8988T (cell line): ENCODE data around the gene GPX5.
"Not testable (repeated sequence)": the region's sequence is repeated elsewhere in the genome, so short reads cannot be mapped to it uniquely, and the experiment has no call there.

Experiments used
- DNase-seq: peaks from one replicate; pipeline ENCODE4 v3.0.0; 2011

GPX5 gene

DNA sequence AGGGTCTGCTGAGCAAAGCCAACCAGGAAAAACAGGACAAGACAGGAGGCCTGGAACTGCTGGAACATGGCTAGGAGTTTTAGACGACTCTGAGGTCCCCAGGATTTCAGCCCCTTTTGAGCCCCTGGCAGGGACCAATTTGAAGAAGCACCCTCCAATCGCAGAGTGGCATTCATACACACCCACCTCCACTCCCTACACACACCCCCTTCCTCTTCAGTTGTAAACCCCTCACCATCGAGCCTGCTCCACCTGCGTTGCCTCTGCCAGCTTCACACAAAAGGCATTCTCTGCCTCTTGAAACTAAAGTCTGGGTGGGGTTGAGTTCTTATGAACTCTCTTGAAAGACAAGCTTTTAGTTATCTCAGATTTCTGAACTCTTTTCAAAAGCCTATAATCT, 10.0 kb upstream of the GPX5 start, which contains the start of gene GPX6:
Gene GPX6 (minus strand): TSS at position 118 of the 400 bp plus-strand sequence. CDS start 50 bp downstream, at position 68.
- no peak for DNase-seq

DNA sequence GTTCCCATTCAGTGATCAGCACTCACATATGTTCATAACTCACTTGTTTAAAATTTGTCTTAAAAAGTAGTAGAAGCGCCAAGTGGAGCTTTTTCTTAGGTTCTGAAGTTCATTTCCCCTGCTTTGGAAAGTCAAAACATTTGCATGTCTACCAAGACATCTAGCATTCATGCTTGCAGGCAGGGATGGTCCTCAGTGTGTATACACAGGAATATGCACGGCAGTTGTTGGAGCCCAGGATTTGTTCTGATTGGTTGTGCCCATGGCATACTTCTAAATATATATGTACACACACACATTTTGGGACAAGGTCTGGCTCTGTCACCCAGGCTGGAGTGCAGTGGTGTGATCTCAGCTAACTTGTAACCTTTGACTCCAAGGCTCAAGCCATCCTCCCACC, 7.7 kb upstream of the GPX5 start:
- no peak for DNase-seq

DNA sequence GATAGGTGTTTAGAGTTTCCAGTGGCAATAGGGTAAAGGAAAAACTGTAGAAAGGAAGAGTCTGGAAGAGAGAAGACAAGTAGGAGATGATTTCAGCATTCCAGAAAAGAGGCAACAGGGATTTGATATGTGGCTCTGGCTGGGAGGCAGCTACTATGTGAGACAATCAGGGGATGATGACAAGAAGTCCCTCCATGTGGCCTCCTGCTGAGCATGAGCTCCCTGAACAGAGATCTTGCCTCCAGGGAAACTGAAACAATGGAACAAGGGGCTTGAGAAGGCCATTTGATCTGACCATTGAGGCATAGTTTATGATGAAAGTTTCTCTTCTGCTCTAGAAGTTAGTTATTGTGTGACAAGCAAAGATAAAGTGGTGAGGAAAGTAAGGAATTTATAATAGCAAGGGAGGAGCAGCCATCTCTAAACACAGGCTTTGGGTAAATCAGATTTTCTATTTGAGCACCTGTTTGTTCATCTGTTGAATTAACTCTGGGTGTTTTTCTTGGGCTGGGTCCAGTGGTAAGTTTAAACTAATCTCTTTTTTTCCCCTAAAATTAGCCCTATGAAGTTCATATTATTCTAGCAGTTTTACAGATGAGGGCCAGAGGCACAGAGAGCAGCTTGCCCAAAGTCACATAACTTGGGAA, 3.0 kb upstream of the GPX5 start:
- DNase-seq = no peak

DNA sequence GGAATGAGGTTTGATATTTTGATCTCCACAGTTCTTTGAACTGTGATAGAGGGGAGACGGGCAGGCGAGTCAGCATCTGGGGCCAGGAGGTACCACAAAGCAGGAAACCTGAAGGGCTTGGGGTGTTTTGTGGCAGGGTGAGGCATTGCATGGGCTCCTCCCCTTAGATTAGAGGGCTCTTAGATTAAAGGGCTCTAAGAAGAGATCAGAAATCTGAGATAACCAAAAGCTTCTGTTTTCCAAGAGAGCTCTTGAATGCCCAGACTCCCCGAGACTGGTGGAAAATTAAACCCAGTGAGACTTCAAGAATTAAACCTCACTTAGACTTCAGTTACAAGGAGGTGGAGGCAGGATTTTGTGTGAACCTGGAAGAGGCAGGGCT, 2.4 kb upstream of the GPX5 start:
- no peak for DNase-seq

DNA sequence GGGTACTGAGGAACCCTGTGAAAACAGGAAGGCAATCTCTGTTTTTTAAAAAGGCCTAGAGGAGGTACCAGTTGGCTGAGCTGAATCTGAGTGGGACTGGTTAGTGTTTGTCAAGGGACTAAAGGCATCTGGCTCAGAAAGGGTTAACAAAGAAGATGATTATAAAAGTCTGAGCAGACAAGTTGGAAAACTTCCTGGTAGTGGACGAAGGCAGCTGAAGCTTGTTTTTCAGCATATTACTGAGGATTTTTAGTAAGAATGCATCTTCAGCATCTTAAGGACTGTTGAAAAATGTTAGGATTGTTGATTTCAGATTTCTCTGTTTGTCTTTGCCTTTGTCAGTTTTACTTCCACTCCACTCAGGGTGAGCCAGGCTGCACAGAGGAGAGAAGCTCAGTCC, 5.1 kb downstream of the GPX5 start:
- DNase-seq = no peak

DNA sequence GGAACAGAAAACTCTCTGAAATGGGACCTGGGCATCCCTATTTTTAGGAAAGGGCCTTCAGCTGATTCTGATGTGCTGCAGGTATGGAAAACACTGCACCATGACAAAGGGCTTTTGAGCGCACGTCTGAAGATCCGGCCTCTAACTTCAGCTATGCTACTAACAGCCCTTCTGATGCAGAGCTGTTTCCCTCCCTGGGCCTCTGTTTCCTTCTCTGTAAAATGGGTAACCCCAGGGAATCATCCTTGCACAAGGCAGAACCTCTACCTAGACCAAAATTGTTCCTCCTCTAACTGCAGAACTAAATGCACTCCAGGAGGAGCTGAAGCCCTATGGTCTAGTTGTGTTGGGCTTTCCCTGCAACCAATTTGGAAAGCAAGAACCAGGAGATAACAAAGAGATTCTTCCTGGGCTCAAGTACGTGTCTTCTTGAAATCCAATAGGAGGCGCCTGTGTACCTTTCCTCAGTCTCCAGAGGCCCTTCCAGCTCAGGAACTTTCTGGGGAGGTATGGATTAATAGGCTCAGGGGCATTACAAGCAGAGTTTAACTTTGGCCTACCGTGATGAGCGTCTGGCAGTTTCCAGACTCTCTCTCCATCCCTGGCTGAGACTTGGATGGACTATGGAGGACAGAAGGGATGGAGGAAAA, 5.9 kb downstream of the GPX5 start:
- DNase-seq = no peak

DNA sequence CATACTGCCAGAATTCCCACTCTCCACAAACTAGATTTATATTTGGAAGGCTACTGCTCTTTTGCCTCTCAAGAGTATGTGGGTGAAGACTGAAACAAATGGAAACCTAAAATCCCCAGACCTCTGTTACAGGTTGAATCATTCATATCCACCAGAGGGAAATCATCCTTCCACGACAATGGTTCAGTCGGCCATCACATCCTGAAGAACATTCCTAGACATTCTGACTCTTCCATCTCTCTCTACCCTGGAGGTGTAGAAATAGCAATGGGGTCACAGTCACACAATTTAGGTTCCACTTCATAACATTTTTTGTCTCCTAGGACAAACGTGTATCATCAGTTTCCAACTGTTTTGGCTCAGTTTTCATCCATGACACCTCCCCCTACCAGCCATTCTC, 8.6 kb downstream of the GPX5 start:
- no peak for DNase-seq

DNA sequence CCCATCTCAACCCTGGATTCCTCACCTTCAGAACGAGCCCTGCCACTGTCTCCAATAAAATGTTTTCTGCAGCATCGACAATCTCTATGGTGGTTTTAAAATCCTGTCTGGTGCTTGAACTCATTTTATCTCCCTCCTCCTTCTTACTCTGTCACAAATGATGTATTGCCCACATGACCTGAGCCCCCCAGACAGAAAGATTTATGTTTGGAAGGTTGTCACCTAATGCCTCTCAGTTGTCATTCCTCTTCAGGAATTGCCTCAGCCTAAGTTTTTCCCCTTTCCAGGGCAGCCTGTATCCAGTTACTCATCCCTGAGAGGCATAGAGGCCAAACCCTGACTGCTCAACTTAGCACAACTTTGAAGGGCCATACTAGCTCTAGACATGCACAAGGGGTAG, 9.2 kb downstream of the GPX5 start:
- no peak for DNase-seq

DNA sequence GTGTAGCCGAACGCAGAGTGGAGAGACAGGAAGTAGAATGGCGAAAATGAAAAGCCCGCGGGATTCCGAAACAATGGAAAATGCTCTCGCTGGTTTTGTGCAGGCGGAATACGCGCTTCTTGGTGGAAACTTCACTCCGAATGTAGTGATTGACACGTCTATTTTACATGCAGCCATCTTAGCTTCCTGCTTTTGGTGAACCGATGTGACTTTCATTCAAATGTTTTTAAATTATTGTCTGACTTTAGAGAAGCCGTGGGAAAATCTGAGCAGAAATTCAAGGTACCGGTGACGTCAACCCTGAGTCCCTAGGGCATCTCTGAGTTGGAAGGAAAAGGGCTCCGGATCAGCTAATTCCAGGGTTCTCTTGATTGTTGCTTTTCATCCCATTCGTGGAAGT, 11.4 kb downstream of the GPX5 start:
- DNase-seq = no peak

DNA sequence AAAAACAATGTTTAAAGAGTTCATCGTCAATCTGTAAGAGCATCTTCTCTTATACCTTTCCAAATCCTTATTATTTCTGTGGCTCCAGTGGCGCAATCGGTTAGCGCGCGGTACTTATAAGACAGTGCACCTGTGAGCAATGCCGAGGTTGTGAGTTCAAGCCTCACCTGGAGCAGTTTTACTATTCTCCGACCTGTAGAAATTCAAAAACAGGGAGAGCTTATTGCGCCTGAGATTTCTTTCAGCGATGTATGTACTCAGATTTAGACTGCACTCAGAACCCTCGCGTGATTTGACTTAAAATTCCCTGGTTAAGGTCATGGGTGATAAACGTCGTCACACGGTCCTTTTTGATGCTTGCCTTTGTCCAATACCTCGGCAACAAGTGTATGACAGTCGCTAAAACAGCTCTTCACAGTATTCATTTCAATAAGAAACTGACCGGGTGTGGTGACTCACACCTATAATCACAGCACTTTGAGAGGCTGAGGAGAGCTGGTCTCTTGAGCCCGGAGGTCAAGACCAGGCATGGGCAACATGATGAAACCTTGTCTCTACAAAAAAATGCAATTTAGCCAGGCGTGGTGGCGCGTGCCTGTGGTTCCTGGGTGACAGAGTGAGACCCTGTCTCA, 11.9 kb downstream of the GPX5 start:
- no peak for DNase-seq

DNA sequence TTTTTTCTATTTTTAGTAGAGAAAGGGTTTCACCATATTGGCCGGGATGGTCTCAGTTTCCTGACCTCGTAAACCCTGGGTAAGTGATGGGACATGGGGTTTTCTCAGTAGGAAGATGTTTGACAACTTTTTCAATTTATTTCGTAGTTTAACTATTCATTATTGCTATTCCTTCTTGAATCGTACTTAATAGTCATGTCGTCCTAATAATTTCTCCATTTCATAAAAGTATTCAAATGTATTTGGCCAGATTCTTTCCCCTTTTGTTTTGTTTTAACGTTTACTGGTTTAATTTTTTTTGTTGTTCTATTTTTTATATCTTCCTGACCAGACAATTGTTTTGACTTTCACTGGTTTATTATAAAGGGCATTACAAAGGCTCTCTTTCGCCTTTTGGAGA, 16.3 kb downstream of the GPX5 start:
- no peak for DNase-seq

DNA sequence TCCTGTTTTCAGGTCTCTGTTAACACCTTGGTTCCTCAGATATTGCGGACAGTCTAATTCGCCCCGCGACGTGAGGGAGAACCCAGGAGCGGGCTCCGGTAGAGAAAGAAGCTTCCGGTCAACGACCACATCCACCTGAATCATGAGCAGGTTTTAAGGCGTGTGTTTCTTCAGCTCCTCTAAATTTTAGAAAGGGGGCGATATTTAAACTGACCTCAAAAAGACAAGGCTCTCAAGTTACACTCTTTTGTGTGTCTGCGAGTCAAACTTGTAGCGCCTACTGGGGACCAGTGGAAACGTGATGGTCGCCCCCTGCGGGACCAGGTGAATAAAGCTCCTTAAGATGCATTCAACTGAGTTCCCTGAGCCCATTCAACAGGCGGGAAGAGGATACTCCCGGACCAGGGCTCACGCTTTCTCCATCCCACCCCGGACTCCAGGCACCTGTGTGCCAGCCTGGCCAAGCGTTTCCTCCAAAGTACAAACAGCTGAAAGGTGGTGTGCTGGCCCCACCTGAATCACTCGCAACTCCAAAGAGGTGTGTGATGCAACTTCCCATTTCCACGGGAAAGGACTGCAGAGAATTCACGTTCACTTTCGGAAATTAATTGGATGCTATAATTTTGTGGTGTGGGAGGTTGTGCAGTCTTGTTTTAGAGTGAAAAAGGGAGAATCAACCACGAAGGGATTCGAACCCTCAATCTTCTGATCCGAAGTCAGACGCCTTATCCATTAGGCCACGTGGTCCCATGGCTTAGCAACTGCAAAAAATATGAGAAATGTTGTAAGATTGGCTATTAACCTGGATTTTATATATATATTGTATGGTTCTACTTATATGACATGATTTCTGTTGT, 17.0 kb downstream of the GPX5 start:
- peak; percentile 59 for DNase-seq

DNA sequence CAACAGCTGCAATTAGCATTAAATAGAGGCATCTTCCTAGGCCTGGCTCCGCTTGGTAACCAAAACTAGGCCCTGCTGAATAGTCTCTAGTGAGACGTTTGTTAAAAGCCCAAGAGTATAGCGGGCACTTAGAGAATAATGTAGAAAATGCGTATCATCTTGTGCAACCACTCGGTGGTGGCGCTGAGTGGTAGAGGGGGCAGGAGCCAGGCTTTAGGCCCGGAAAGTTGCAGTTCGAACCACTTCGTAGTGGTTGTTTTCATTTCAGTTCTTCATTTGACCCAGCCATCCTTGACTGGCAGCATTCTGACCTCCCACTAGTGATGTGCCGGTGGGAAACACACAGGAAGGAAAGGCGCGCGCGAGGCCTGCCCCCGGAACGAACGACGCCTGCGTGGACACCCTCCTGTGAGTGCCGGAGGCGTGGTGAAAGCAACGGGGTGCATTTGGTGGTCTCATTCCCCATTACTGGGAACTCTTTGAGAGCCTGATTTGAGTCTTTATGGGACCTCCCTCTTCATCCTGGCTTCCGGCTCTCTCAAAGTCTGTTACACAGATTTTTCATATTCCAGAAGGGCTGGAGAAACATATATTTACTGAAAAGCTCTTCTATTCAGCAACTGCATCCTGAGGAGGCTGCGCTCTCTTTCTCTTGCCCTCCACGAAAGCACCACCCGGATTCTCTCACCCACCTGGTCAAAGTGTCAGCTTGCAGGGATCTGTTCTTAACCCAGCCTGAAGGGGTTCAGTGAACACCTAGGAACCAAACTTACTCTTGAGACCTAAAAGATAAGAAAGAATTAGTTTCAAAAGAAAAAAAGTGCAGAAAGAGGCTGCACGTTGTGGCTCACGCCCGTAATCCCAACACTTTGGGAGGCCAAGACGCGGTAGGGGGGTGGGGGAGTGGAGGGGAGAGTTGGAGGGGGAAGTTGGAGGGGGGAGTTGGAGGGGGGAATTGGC, 18.2 kb downstream of the GPX5 start:
- DNase-seq = no peak

DNA sequence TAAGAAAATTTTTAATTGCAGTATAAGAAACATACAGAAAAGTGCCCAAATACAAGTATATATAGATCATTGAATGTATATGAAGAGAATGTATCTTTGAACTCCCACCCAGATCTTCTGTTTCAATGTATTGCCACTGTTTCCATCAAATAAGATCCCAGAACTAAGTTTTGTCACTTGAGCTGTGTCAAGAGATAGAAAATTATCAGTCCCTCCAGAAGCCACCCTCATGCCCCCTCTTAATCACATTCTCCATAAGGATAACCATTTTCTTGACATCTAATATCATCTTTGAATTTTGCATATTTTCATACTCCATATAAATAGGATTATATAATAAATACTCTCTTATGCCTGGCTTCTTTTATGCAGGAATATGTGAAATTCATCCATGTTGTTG, 20.3 kb downstream of the GPX5 start:
- DNase-seq = no peak

DNA sequence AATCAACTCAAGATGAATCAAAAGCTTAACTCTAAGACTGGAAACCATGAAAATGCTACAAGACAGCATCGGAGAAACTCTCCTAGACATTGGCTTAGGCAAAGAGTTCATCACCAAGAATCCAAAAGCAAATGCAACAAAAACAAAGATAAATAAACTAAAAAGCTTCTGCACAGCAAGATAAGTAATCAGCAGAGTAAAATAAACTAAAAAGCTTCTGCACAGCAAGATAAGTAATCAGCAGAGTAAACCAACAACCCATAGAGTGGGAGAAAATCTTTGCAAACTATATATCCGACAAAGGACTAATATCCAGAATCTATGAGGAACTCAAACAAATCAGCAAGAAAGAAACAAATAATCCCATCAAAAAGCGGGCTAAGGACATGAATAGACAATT, 21.3 kb downstream of the GPX5 start:
- DNase-seq = not testable (repeated sequence)

DNA sequence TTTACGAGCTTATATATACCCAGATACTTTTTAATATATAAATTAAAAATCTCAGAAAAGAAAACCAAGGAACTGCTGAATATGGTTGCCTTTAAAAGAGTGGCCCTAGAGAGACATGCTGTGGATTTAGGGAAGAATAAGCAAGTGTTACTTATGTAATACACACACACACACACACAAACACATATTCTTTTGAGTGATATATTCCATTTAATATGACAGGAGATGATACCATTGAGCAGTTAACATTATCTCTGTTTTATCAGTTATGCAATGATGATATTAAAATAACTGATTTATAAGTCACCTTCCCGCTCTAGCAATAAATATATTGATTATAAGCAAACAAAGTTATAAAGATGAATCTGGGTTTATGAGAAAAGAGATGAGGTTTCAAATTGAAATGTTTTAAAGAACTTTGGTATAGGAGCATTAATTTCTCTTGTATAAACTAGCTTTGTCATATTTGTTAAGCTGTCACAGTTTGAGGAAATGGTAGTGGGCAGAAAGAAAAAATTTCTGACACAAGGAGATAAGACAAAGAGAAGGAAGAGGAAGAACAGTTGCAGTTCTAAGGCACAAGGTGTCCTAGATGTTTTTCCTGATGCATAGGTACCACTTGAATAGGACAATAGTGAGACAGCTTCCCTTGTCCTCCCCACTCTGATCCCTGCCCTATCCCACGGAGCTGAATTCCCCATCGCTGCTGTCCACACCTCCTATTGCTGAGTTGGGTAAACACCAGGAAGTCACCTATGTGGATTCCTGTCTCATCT, 26.4 kb downstream of the GPX5 start:
- no peak for DNase-seq

DNA sequence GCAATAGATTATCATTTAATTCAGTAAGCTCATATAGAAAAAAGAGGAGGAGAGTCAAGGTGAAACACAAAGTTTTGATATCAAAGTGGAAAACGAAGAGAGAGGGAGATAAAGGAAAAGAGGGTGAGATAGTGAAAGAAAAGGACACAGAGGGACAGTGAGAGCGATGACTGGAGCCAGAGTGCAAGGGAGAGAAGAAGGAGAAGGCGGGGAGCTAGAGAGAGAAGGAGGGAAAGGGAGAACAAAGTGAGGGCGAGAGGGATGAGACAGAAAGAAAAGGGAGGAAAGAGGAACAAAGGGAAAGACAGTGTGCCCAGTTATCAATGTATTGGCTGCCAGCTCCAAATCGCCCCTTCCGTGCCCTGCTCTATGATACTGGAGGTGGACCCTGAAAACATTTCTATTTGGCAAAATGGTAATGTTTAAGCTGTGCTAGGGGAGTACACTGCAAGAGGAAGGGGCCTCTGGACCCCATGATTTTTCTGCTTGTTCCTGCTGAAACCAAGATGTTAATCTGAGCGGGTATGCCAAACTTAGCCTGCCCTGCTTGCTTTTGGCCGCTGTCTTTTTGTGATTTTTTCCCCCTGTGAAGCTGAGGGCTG, 27.8 kb downstream of the GPX5 start:
- no peak for DNase-seq

DNA sequence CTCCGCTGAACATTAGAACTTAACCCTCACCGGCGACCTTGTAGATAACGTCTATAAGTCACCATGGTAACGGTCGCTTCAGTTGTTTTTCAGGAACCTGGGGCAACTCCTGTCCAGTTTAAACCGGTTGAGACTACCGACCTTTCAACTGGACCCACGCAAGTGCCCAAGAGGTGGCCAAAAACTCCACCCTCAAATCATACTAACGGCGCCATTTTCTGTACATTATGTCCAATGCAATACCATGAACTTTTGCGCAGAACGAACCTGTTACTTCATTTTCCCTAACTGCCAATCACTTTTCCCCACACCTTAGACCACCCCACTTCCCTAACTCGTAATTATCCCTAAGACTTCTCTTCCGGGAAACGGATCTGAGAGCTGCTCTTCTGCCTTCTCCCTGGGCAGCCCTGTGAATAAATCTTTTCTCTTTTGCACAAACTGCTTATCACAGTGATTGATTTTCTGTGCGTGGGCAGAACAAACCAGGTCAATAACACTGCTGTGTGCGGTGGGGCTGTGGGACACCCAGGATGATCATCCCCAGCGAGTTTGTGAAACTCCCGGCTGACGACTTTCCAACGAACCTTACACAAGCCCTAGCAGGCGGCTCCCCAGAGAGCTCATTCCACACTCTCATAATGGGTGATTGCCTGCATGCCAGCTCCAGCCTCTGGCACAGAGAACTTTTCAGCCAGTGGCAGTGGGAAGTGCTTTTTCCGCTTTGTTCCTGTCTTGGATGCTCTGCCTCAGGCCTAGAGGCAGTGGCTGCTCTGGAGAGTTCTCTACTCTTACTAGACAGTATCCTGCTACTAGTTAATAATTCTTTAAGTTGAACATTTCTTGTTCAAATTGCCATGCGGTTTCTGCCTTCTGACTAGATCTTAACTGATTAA, 28.6 kb downstream of the GPX5 start:
- no peak for DNase-seq

DNA sequence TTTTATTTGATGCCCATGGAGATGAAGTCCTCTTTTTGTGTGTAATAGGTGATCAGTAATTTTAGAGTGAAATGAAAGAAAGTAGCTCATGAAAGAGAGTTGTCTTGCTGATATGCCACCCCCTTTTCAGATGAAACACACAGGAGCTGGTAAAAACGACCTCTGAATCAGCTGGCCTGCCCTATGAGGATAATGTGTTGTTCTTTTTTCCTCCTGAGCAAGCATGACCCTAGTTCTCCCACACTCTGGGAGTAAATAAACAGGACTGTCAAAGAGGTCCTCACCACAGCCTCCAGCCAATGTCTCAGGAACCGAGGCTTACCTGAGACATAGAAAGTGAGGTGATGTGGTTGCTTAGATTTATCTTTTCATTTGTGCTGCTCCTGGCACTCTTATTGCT, 29.5 kb downstream of the GPX5 start:
- no peak for DNase-seq

DNA sequence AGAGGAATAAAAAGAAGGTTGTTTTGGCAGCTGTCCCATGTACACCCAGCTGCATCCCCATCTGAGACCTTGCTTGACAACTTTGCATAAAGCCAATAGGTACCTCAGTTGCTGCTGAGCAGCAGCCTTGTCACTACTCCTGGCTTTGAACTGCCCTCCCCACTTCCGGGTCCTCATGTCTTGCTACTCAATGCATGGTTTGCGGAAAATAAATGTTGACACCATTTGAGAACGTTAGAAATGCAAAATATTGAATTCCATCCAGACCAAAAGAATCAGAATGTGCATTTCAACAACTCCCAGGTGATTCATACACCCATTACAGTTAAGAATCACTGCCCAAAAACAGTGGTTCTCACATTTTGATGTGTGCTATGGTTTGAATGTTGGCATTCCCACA, 32.9 kb downstream of the GPX5 start:
- no peak for DNase-seq
